ENCODE measurements around the gene ARHGAP15. TPM values are rescaled to one million over a fixed set of nuclear protein-coding genes. Genes with fewer than 3 reads are reported as not detected.

ARHGAP15 gene
- total RNA-seq, 1 donor from 2014 or later: not detected

GRCh38 chr2:143223556-143223955 lies 94.3 kb downstream of the ARHGAP15 start:
- no peak for DNase-seq (ENCODE audit: low read depth)

- DNase-seq (ENCODE audit: low read depth): no peak
Observed at GRCh38 chr2:143225931-143226330, 96.7 kb downstream of the ARHGAP15 start.

GRCh38 chr2:143226714-143227541 lies 97.7 kb downstream of the ARHGAP15 start:
- no peak for DNase-seq (ENCODE audit: low read depth)

GRCh38 chr2:143229411-143229810 lies 100.2 kb downstream of the ARHGAP15 start:
- DNase-seq (ENCODE audit: low read depth): no peak

GRCh38 chr2:143229952-143230351 lies 100.7 kb downstream of the ARHGAP15 start:
- no peak for DNase-seq (ENCODE audit: low read depth)

GRCh38 chr2:143230506-143231253 lies 101.5 kb downstream of the ARHGAP15 start:
- DNase-seq (ENCODE audit: low read depth): no peak

- no peak for DNase-seq (ENCODE audit: low read depth)
Observed at GRCh38 chr2:143231254-143231645, 102.0 kb downstream of the ARHGAP15 start.

GRCh38 chr2:143237146-143237777 lies 108.0 kb downstream of the ARHGAP15 start:
- DNase-seq (ENCODE audit: low read depth): no peak

- DNase-seq (ENCODE audit: low read depth): no peak
Observed at GRCh38 chr2:143241403-143242088, 112.3 kb downstream of the ARHGAP15 start.

GRCh38 chr2:143246246-143246645 lies 117.0 kb downstream of the ARHGAP15 start:
- no peak for DNase-seq (ENCODE audit: low read depth)

- DNase-seq (ENCODE audit: low read depth): no peak
Observed at GRCh38 chr2:143246815-143247744, 117.9 kb downstream of the ARHGAP15 start.

- DNase-seq (ENCODE audit: low read depth): no peak
Observed at GRCh38 chr2:143248631-143249030, 119.4 kb downstream of the ARHGAP15 start.

- DNase-seq (ENCODE audit: low read depth): no peak
Observed at GRCh38 chr2:143251681-143252080, 122.5 kb downstream of the ARHGAP15 start.

- no peak for DNase-seq (ENCODE audit: low read depth)
Observed at GRCh38 chr2:143252138-143252907, 123.1 kb downstream of the ARHGAP15 start.

- DNase-seq (ENCODE audit: low read depth): no peak
Observed at GRCh38 chr2:143254110-143254509, 124.9 kb downstream of the ARHGAP15 start.

- no peak for DNase-seq (ENCODE audit: low read depth)
Observed at GRCh38 chr2:143255086-143255485, 125.9 kb downstream of the ARHGAP15 start.

- DNase-seq (ENCODE audit: low read depth): no peak
Observed at GRCh38 chr2:143255899-143256298, 126.7 kb downstream of the ARHGAP15 start.

GRCh38 chr2:143258126-143258892 lies 129.1 kb downstream of the ARHGAP15 start:
- DNase-seq (ENCODE audit: low read depth): no peak
